HG03378 (cell line): ENCODE results near the gene SUMF1.
"Not testable (repeated sequence)": the region's sequence is repeated elsewhere in the genome, so short reads cannot be mapped to it uniquely, and the experiment has no call there.

ENCODE experiments used
- ATAC-seq: cut with Tn5 transposase; IDR thresholded peaks from one replicate; pipeline ENCODE4 v1.9.1; 2021; ENCODE audit warnings: mild to moderate bottlenecking, moderate library complexity; ENCODE audit not compliant: unreplicated experiment

SUMF1 gene

GRCh38 chr3:4462369-4463040 lies 4.6 kb downstream of the SUMF1 start:
- ATAC-seq = no peak

GRCh38 chr3:4461468-4462090 lies 5.5 kb downstream of the SUMF1 start:
- no peak for ATAC-seq

GRCh38 chr3:4460334-4460733 lies 6.7 kb downstream of the SUMF1 start:
- no peak for ATAC-seq

- no peak for ATAC-seq
Measured at GRCh38 chr3:4458961-4459360, 8.1 kb downstream of the SUMF1 start.

GRCh38 chr3:4456780-4457179 lies 10.3 kb downstream of the SUMF1 start:
- ATAC-seq = not testable (repeated sequence)

GRCh38 chr3:4454142-4454541 lies 12.9 kb downstream of the SUMF1 start:
- ATAC-seq = no peak

- no peak for ATAC-seq
Measured at GRCh38 chr3:4449043-4449805, 17.8 kb downstream of the SUMF1 start.

GRCh38 chr3:4448187-4448586 lies 18.9 kb downstream of the SUMF1 start:
- no peak for ATAC-seq

- ATAC-seq = no peak
Measured at GRCh38 chr3:4447295-4447999, 19.6 kb downstream of the SUMF1 start.

GRCh38 chr3:4440951-4441350 lies 26.1 kb downstream of the SUMF1 start:
- no peak for ATAC-seq

- no peak for ATAC-seq
Measured at GRCh38 chr3:4438296-4438695, 28.8 kb downstream of the SUMF1 start.

GRCh38 chr3:4432259-4432658 lies 34.8 kb downstream of the SUMF1 start:
- ATAC-seq = no peak

- ATAC-seq = no peak
Measured at GRCh38 chr3:4429648-4430350, 37.3 kb downstream of the SUMF1 start.

- peak; percentile 94 for ATAC-seq
Measured at GRCh38 chr3:4426782-4427344, 40.2 kb downstream of the SUMF1 start.

- no peak for ATAC-seq
Measured at GRCh38 chr3:4426261-4426781, 40.7 kb downstream of the SUMF1 start.

- peak; percentile 38 for ATAC-seq
Measured at GRCh38 chr3:4425707-4426106, 41.4 kb downstream of the SUMF1 start.

GRCh38 chr3:4425055-4425454 lies 42.0 kb downstream of the SUMF1 start:
- no peak for ATAC-seq

- peak; percentile 83 for ATAC-seq
Measured at GRCh38 chr3:4421121-4421520, 45.9 kb downstream of the SUMF1 start.

- ATAC-seq = no peak
Measured at GRCh38 chr3:4419920-4420319, 47.1 kb downstream of the SUMF1 start.

- no peak for ATAC-seq
Measured at GRCh38 chr3:4419386-4419785, 47.7 kb downstream of the SUMF1 start.
